Measurements from ENCODE around the gene SLC16A14. TPM values are rescaled to one million over a fixed set of nuclear protein-coding genes. Genes with fewer than 3 reads are reported as not detected.

The SLC16A14 gene, protein sequence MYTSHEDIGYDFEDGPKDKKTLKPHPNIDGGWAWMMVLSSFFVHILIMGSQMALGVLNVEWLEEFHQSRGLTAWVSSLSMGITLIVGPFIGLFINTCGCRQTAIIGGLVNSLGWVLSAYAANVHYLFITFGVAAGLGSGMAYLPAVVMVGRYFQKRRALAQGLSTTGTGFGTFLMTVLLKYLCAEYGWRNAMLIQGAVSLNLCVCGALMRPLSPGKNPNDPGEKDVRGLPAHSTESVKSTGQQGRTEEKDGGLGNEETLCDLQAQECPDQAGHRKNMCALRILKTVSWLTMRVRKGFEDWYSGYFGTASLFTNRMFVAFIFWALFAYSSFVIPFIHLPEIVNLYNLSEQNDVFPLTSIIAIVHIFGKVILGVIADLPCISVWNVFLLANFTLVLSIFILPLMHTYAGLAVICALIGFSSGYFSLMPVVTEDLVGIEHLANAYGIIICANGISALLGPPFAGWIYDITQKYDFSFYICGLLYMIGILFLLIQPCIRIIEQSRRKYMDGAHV
- 0.37 and 0.59 TPM in 2 replicates for total RNA-seq

DNA sequence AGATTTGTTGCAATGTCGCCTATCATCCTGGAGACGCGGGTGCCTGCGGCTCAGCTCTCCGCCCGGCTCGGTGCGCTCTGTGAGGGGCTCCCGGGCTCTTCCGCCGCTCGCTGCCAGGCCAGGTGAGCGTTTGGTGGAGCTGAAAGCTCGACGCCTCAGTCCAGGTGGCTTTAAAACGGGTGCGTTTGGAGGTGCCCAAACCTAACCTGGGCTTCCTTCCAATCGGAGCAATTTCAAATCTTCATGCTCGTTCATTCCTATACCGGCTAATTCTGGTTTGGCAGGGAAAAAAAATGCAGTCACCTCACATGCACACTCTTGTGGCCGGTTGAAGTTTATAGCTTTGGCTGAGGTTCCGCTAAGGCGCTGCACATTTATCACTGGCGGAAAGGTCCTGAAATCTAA lies at the start of gene SLC16A14:
SLC16A14 (minus strand) TSS at position 274 of the 405 bp plus-strand sequence. CDS start 9,572 bp downstream, outside the sequence.

Other genes starting within 250 kb of the SLC16A14 start
- gene TRIP12, start 146.9 kb downstream of the SLC16A14 start, total RNA-seq: 267 and 411 TPM in 2 replicates
- 1.8 and 2.6 TPM in 2 replicates for gene FBXO36, start 146.4 kb downstream of the SLC16A14 start, total RNA-seq
- 4.8 and 8.0 TPM in 2 replicates for gene SP110, start 151.1 kb upstream of the SLC16A14 start, total RNA-seq
- gene SP140, start 156.8 kb upstream of the SLC16A14 start, total RNA-seq: under 0.01 and 2.0 TPM in 2 replicates

Measured in smooth muscle cell of the umbilical artery (primary cell).